Sciatic nerve (tissue), 2 donors: ENCODE results near the gene SLC35E3. TPM values are rescaled to one million over a fixed set of nuclear protein-coding genes. Genes with fewer than 3 reads are reported as not detected.

Source experiments
- ATAC-seq: fragments of 200-7000 bp; cut with Tn5 transposase; one replicate; pipeline ENCODE4 v1.9.1; 2020; ENCODE audit warnings: mild to moderate bottlenecking, moderate library complexity
- DNase-seq: peaks from one replicate; pipeline ENCODE4 v3.0.0-alpha.2; 2020; ENCODE audit warnings: low spot score
- intact Hi-C: fragments of 100-400 bp; cut with DNase I; formaldehyde crosslinking; loops from one replicate; pipeline ENCODE4 v1.14.2; 2022
- total RNA-seq: library from RNA; stranded (reverse); fragmentation: NEBNext Ultra II Directional; extraction: Animal tissue kit (Norgen Biotek cat#: 25700); gene quantifications from one replicate; pipeline ENCODE4 v1.2.1, GENCODE V29; 2021
- donor health status: DM: no; HTN: no; CAD: no.
- donor health status: DM: no; HTN: no; CAD: no.

Gene SLC35E3
- total RNA-seq, 1 donor from 2014 or later, result 13.8 TPM

GRCh38 chr12:68767191-68767590 lies 21.2 kb downstream of the SLC35E3 start:
- intact Hi-C loops, result no loop called here

GRCh38 chr12:68768431-68768939 lies 22.5 kb downstream of the SLC35E3 start:
- no peak for DNase-seq
- intact Hi-C loops, result no loop called here
- no peak for ATAC-seq

More at GRCh38 chr12:68767191-68767590, 21.2 kb downstream of the SLC35E3 start:
- DNase-seq, result no peak
- ATAC-seq, result no peak

GRCh38 chr12:68769941-68770340 lies 24.0 kb downstream of the SLC35E3 start:
- no peak for DNase-seq
- no peak for ATAC-seq
- intact Hi-C loops, result no loop called here

- no peak for DNase-seq
- no peak for ATAC-seq
- intact Hi-C loops, result no loop called here
Measured at GRCh38 chr12:68771223-68771925, 25.4 kb downstream of the SLC35E3 start.

- no peak for DNase-seq
- intact Hi-C loops, result no loop called here
- ATAC-seq, result no peak
Measured at GRCh38 chr12:68772714-68773113, 26.7 kb downstream of the SLC35E3 start.

- intact Hi-C loops, result no loop called here
- DNase-seq (no peak), ATAC-seq (no peak)
Measured at GRCh38 chr12:68773582-68773981, 27.6 kb downstream of the SLC35E3 start.

- ATAC-seq (no peak), DNase-seq (no peak)
- intact Hi-C loops, result no loop called here
Measured at GRCh38 chr12:68775121-68775630, 29.2 kb downstream of the SLC35E3 start.

GRCh38 chr12:68776976-68777610 lies 31.1 kb downstream of the SLC35E3 start:
- intact Hi-C loops, result no loop called here
- ATAC-seq, result no peak

GRCh38 chr12:68779280-68779679 lies 33.3 kb downstream of the SLC35E3 start:
- DNase-seq (no peak), ATAC-seq (no peak)
- intact Hi-C loops, result no loop called here

More at GRCh38 chr12:68776976-68777610, 31.1 kb downstream of the SLC35E3 start:
- no peak for DNase-seq

- DNase-seq (no peak), ATAC-seq (peak; percentile 74)
- intact Hi-C loops, result no loop called here
Measured at GRCh38 chr12:68780731-68781130, 34.8 kb downstream of the SLC35E3 start.

GRCh38 chr12:68781728-68782127 lies 35.8 kb downstream of the SLC35E3 start:
- no peak for ATAC-seq
- intact Hi-C loops, result no loop called here

GRCh38 chr12:68784015-68784414 lies 38.0 kb downstream of the SLC35E3 start:
- ATAC-seq (no peak), DNase-seq (no peak)
- intact Hi-C loops, result no loop called here

More at GRCh38 chr12:68781728-68782127, 35.8 kb downstream of the SLC35E3 start:
- DNase-seq, result no peak

- intact Hi-C loops, result no loop called here
- DNase-seq (no peak), ATAC-seq (no peak)
Measured at GRCh38 chr12:68785358-68785757, 39.4 kb downstream of the SLC35E3 start.

GRCh38 chr12:68785823-68786222 lies 39.8 kb downstream of the SLC35E3 start:
- DNase-seq, result no peak
- intact Hi-C loops, result no loop called here
- ATAC-seq, result no peak

GRCh38 chr12:68786929-68787328 lies 41.0 kb downstream of the SLC35E3 start:
- ATAC-seq (no peak), DNase-seq (no peak)
- intact Hi-C loops, result no loop called here

GRCh38 chr12:68788554-68789143 lies 42.7 kb downstream of the SLC35E3 start:
- intact Hi-C loops, result no loop called here
- DNase-seq, result no peak
- ATAC-seq, result no peak

GRCh38 chr12:68789144-68789878 lies 43.3 kb downstream of the SLC35E3 start:
- ATAC-seq (no peak), DNase-seq (no peak)
- intact Hi-C loops, result no loop called here

GRCh38 chr12:68790081-68790951 lies 44.3 kb downstream of the SLC35E3 start:
- intact Hi-C loops, result no loop called here
- DNase-seq, result no peak
- no peak for ATAC-seq

GRCh38 chr12:68790952-68791234 lies 44.9 kb downstream of the SLC35E3 start:
- ATAC-seq (no peak), DNase-seq (no peak)
- intact Hi-C loops, result no loop called here
